Kidney (tissue), 14 donors: ENCODE measurements around the gene B4GALNT3. TPM values are rescaled to one million over a fixed set of nuclear protein-coding genes. Genes with fewer than 3 reads are reported as not detected.

Source experiments
- DNase-seq, 5 donors: peaks; one replicate each; pipeline ENCODE4 v3.0.0-alpha.2; 2013 to 2020
- FAIRE-seq: peaks from 2 replicates; lab custom pipeline; 2012; peaks lifted over from hg19 to GRCh38; lab: Jason Lieb, UNC
- H3K27ac ChIP-seq, 2 donors: one replicate each; pipeline ENCODE4 v1.7.0; 2013; ENCODE audit warnings: low read depth in 2 of 2, low read length in 2 of 2, inconsistent platforms in 1 of 2
- H3K27me3 ChIP-seq: one replicate; pipeline ENCODE4 v1.7.1; 2013; ENCODE audit warnings: low read length, inconsistent platforms; ENCODE audit not compliant: control insufficient read depth, insufficient read depth
- H3K36me3 ChIP-seq, 3 donors: one replicate each; pipeline versions ENCODE4 v1.7.0 to v1.7.1; 2013; ENCODE audit warnings: low read length in 3 of 3, control low read depth in 1 of 3, inconsistent platforms in 1 of 3; ENCODE audit not compliant: insufficient read depth in 3 of 3, control insufficient read depth in 2 of 3
- H3K4me1 ChIP-seq, 3 donors: one replicate each; pipeline versions ENCODE4 v1.7.0 to v1.7.1; 2013; ENCODE audit warnings: low read length in 3 of 3, inconsistent platforms in 1 of 3, low read depth in 1 of 3; ENCODE audit not compliant: control insufficient read depth in 2 of 3, insufficient read depth in 2 of 3
- H3K4me3 ChIP-seq, 3 donors: one replicate each; pipeline versions ENCODE4 v1.7.0 to v1.8.1; 2013; ENCODE audit warnings: low read length in 3 of 3, control low read depth in 1 of 3, inconsistent platforms in 1 of 3
- H3K9ac ChIP-seq, 3 donors: one replicate each; pipeline versions ENCODE4 v1.7.0 to v1.7.1; 2013; ENCODE audit warnings: low read length in 3 of 3, control low read depth in 1 of 3, inconsistent platforms in 1 of 3
- H3K9me3 ChIP-seq, 3 donors: one replicate each; pipeline versions ENCODE4 v1.7.0 to v1.7.1; 2013; ENCODE audit warnings: low read length in 3 of 3, control low read depth in 1 of 3, inconsistent platforms in 1 of 3; ENCODE audit not compliant: control insufficient read depth in 2 of 3, insufficient read depth in 1 of 3
- CTCF ChIP-seq: IDR thresholded peaks from 3 replicates; pipeline ENCODE4 v1.5.1; 2012; ENCODE audit warnings: mild to moderate bottlenecking, moderate library complexity, borderline replicate concordance; ENCODE audit not compliant: insufficient read depth; ENCODE audit errors: extremely low read depth
- intact Hi-C: fragments of 100-400 bp; cut with DNase I; formaldehyde crosslinking; loops from one replicate; pipeline ENCODE4 v1.11.1; 2022
- polyA plus RNA-seq: library from polyadenylated mRNA; stranded (reverse); fragments of 350-450 nt; fragmentation: Illumina TruSeq; extraction: RNeasy Lipid Tissue Mini Kit (QIAGEN cat#74804); gene quantifications from one replicate; pipeline ENCODE4 v1.2.3, GENCODE V29; 2014; ENCODE audit warnings: low read depth, low replicate concordance; ENCODE audit not compliant: insufficient read depth
- total RNA-seq: library from RNA; stranded (reverse); fragmentation: NEBNext Ultra II Directional; extraction: Animal tissue kit (Norgen Biotek cat#: 25700); gene quantifications from one replicate; pipeline ENCODE4 v1.2.1, GENCODE V29; 2021
- donor health status: control.
- donor health status: control.
- donor health status: control.
- donor health status: control.
- donor health status: control.
- donor health status: DM: yes; HTN: yes; CAD: no.
- donor health status: Normal renal cell carcinoma (clear cell type).

The B4GALNT3 gene
- total and polyA plus RNA-seq, 2 donors from 2014 or later = 11.3 to 12.5 TPM

DNA sequence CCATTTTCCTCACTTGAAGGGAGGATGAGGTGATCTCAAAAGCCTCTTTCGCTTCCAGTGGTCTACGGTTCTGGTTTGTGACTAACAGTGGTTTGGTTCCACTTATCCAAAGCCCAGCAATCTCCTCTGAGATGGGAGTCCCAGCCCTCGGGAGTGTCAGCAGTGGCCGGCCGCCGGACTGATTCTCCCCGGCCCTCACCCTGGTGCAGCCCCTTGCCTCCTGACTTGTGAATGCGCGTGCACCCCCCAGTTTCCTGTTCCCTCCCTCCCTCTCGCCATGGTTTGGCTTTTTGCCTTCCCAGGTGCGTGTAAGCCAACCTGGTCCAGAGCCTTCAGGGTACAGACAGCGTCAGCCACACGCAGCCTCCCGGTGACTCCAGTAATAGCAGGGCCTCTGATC is 74.5 kb downstream of the B4GALNT3 start:
- no peak overlapping the region for H3K27ac ChIP-seq
- H3K36me3 ChIP-seq = no peaks in the 10 kb centered on the region
- no peak for FAIRE-seq
- no peak overlapping the region for H3K4me3 ChIP-seq
- H3K9me3 ChIP-seq = peaks cover 0 to 8% (median 0%) of the 10 kb centered on the region in 3 donors
- no peaks in the 10 kb centered on the region for H3K27me3 ChIP-seq
- no peak for TF ChIP-seq CTCF
- peak in 1 of 5 donors; percentile 45 for DNase-seq
- peaks cover 0 to 5% (median 0%) of the 10 kb centered on the region in 3 donors for H3K4me1 ChIP-seq
- intact Hi-C loops = no loop called here
- no peak overlapping the region for H3K9ac ChIP-seq

- Histone ChIP-seq H3K4me3 (no peak overlapping the region), H3K36me3 (no peaks in the 10 kb centered on the region), H3K4me1 (peaks cover 0 to 5% (median 0%) of the 10 kb centered on the region in 3 donors), H3K9me3 (peaks cover 0 to 6% (median 0%) of the 10 kb centered on the region in 3 donors), H3K27ac (no peak overlapping the region), H3K27me3 (no peaks in the 10 kb centered on the region), H3K9ac (no peak overlapping the region)
- DNase-seq (peak in 1 of 5 donors; percentile 56), FAIRE-seq (no peak)
- no peak for TF ChIP-seq CTCF
- intact Hi-C loops = no loop called here
Observed at GRCh38 chr12:535396-535795, 75.7 kb downstream of the B4GALNT3 start.

DNA sequence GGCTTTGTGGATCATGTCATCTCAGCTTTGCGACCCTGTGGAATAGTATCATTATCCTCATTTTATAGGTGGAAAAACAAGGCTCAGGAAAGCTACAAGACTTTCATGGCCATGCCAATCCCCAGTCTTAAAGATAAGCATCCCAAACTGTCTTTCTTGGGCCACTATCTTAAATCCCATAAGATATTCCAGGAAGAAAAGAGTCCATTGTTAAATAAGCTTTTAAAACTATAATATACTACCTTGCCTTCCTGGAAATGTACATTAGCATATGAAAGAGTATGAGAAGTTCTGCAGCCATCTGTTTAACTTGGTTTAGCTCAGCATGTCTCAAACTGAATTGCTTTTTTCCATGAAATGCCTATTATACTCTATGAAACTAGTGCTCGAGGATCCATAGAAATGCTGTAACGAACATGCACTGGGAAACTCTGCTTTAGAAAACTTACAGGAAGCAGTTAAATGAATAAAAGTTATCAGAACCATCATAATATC is 77.1 kb downstream of the B4GALNT3 start:
- Histone ChIP-seq H3K4me1 (peaks cover 0 to 5% (median 0%) of the 10 kb centered on the region in 3 donors), H3K4me3 (no peak overlapping the region), H3K27me3 (no peaks in the 10 kb centered on the region), H3K27ac (no peak overlapping the region), H3K36me3 (no peaks in the 10 kb centered on the region), H3K9me3 (peaks cover 0 to 6% (median 0%) of the 10 kb centered on the region in 3 donors), H3K9ac (no peak overlapping the region)
- intact Hi-C loops = no loop called here
- FAIRE-seq (no peak), DNase-seq (no peak)
- TF ChIP-seq CTCF = no peak

GRCh38 chr12:537772-538171 is 78.0 kb downstream of the B4GALNT3 start:
- no peaks in the 10 kb centered on the region for H3K27me3 ChIP-seq
- FAIRE-seq = no peak
- peaks cover 0 to 5% (median 0%) of the 10 kb centered on the region in 3 donors for H3K4me1 ChIP-seq
- no peak overlapping the region for H3K4me3 ChIP-seq
- H3K9me3 ChIP-seq = no peaks in the 10 kb centered on the region
- intact Hi-C loops = no loop called here
- no peak for DNase-seq
- no peak overlapping the region for H3K27ac ChIP-seq
- H3K9ac ChIP-seq = no peak overlapping the region
- TF ChIP-seq CTCF = no peak
- H3K36me3 ChIP-seq = no peaks in the 10 kb centered on the region
